WTC11 (cell line): Measurements from ENCODE around the gene ZNF521. TPM values are rescaled to one million over a fixed set of nuclear protein-coding genes. Genes with fewer than 3 reads are reported as not detected.

ENCODE experiments used
- ATAC-seq: fragments of 200-7000 bp; cut with Tn5 transposase; 2 replicates; pipeline ENCODE4 v1.10.0; 2021; ENCODE audit warnings: mild to moderate bottlenecking, moderate library complexity
- CTCF ChIA-PET: fragments of 300-600 bp; sonication (Branson Sonifier 250); formaldehyde crosslinking; loops from one replicate; lab custom pipeline; 2021; ENCODE audit warnings: antibody characterized with exemption; lab: Charles Lee
- POLR2A ChIA-PET: fragments of 350-600 bp; sonication (Branson Sonifier 250); formaldehyde crosslinking; loops from one replicate; lab custom pipeline; 2021; ENCODE audit warnings: antibody characterized with exemption; lab: Charles Lee
- DNase-seq: peaks from one replicate; pipeline ENCODE4 v3.0.0; 2021; ENCODE audit warnings: low spot score
- H3K27ac Mint-ChIP-seq: 2 replicates; pipeline ENCODE4 v1.8.0; 2021; ENCODE audit warnings: mixed read lengths
- H3K27me3 Mint-ChIP-seq: 2 replicates; pipeline ENCODE4 v1.8.0; 2021; ENCODE audit warnings: low read depth, mild to moderate bottlenecking, moderate library complexity, mixed read lengths
- H3K36me3 Mint-ChIP-seq: 2 replicates; pipeline ENCODE4 v1.8.0; 2021; ENCODE audit warnings: mixed read lengths
- H3K4me1 Mint-ChIP-seq: 2 replicates; pipeline ENCODE4 v1.8.0; 2022; ENCODE audit warnings: mixed read lengths
- H3K4me3 Mint-ChIP-seq: 2 replicates; pipeline ENCODE4 v1.8.0; 2021; ENCODE audit warnings: mild to moderate bottlenecking, moderate library complexity, mixed read lengths
- H3K9me3 Mint-ChIP-seq: 2 replicates; pipeline ENCODE4 v1.8.0; 2021; ENCODE audit warnings: mixed read lengths
- ATF1 ChIP-seq: sonication (generic); formaldehyde crosslinking; IDR thresholded peaks from 2 replicates; pipeline ENCODE4 v1.8.1; 2023; ENCODE audit warnings: mild to moderate bottlenecking, moderate library complexity, missing genetic modification reagents
- ELF4 ChIP-seq: sonication (generic); formaldehyde crosslinking; IDR thresholded peaks from 2 replicates; pipeline ENCODE4 v1.8.1; 2022; ENCODE audit warnings: low read depth, mild to moderate bottlenecking, moderate library complexity, missing genetic modification reagents
- ESRRA ChIP-seq: sonication (generic); formaldehyde crosslinking; IDR thresholded peaks from 2 replicates; pipeline ENCODE4 v1.8.1; 2022; ENCODE audit warnings: mild to moderate bottlenecking, missing genetic modification reagents, borderline replicate concordance
- HMGA2 ChIP-seq: fragments of 250-450 bp; sonication (Bioruptor Pico); IDR thresholded peaks from 2 replicates; pipeline ENCODE4 v1.4.0; 2021; ENCODE audit warnings: mild to moderate bottlenecking, moderate library complexity
- IRF2 ChIP-seq: sonication (generic); formaldehyde crosslinking; IDR thresholded peaks from 2 replicates; pipeline ENCODE4 v1.8.0; 2022; ENCODE audit warnings: low read depth, missing genetic modification reagents, borderline replicate concordance
- OVOL2 ChIP-seq: fragments of 250-450 bp; sonication (Bioruptor Pico); IDR thresholded peaks from 2 replicates; pipeline ENCODE4 v1.9.0; 2021; ENCODE audit warnings: mild to moderate bottlenecking, borderline replicate concordance
- ZNF121 ChIP-seq: sonication (generic); formaldehyde crosslinking; IDR thresholded peaks from 2 replicates; pipeline ENCODE4 v1.8.0; 2023; ENCODE audit warnings: missing genetic modification reagents
- ZNF396 ChIP-seq: fragments of 250-450 bp; sonication (Bioruptor Pico); IDR thresholded peaks from 2 replicates; pipeline ENCODE4 v1.8.0; 2021; ENCODE audit warnings: mild to moderate bottlenecking, moderate library complexity, borderline replicate concordance
- ZNF423 ChIP-seq: fragments of 250-450 bp; sonication (Bioruptor Pico); IDR thresholded peaks from 2 replicates; pipeline ENCODE4 v2.1.2; 2022; ENCODE audit warnings: mild to moderate bottlenecking, moderate library complexity
- ZNF671 ChIP-seq: fragments of 250-450 bp; sonication (Bioruptor Pico); IDR thresholded peaks from 2 replicates; pipeline ENCODE4 v1.8.0; 2021; ENCODE audit warnings: mild to moderate bottlenecking
- total RNA-seq: library from RNA; stranded (reverse); gene quantifications from 3 replicates; pipeline ENCODE4 v1.2.3, GENCODE V29; 2021
- TF ChIP-seq, protein P1 (sequence below): sonication (generic); formaldehyde crosslinking; conservative IDR thresholded peaks from 2 replicates; pipeline ENCODE4 v1.8.1; 2022; ENCODE audit warnings: mild to moderate bottlenecking, missing genetic modification reagents
- TF ChIP-seq, protein P2 (sequence below): sonication (generic); formaldehyde crosslinking; IDR thresholded peaks from 2 replicates; pipeline ENCODE4 v1.8.0; 2022; ENCODE audit warnings: mild to moderate bottlenecking, missing genetic modification reagents
- TF ChIP-seq, protein P3 (sequence below): sonication (generic); formaldehyde crosslinking; IDR thresholded peaks from 2 replicates; pipeline ENCODE4 v1.8.0; 2022; ENCODE audit warnings: missing genetic modification reagents
- TF ChIP-seq, protein P4 (sequence below): sonication (generic); formaldehyde crosslinking; IDR thresholded peaks from 2 replicates; pipeline ENCODE4 v1.8.1; 2022; ENCODE audit warnings: low read depth, mild to moderate bottlenecking, moderate library complexity, missing genetic modification reagents, borderline replicate concordance
- TF ChIP-seq, protein P5 (sequence below): sonication (generic); formaldehyde crosslinking; IDR thresholded peaks from 2 replicates; pipeline ENCODE4 v1.8.1; 2023; ENCODE audit warnings: mild to moderate bottlenecking, missing genetic modification reagents, moderate library complexity
- TF ChIP-seq, protein P6 (sequence below): sonication (generic); formaldehyde crosslinking; IDR thresholded peaks from 2 replicates; pipeline ENCODE4 v1.8.1; 2023; ENCODE audit warnings: mild to moderate bottlenecking, missing genetic modification reagents
- TF ChIP-seq, protein P7 (sequence below): sonication (generic); formaldehyde crosslinking; IDR thresholded peaks from 2 replicates; pipeline ENCODE4 v1.8.0; 2022; ENCODE audit warnings: mild to moderate bottlenecking, missing genetic modification reagents
- TF ChIP-seq, protein P8 (sequence below): fragments of 250-450 bp; sonication (Bioruptor Pico); IDR thresholded peaks from 2 replicates; pipeline ENCODE4 v2.1.2; 2022; ENCODE audit warnings: mild to moderate bottlenecking, moderate library complexity

ZNF521 gene
- total RNA-seq, 1 experiment from 2014 or later = 15.3 TPM

DNA sequence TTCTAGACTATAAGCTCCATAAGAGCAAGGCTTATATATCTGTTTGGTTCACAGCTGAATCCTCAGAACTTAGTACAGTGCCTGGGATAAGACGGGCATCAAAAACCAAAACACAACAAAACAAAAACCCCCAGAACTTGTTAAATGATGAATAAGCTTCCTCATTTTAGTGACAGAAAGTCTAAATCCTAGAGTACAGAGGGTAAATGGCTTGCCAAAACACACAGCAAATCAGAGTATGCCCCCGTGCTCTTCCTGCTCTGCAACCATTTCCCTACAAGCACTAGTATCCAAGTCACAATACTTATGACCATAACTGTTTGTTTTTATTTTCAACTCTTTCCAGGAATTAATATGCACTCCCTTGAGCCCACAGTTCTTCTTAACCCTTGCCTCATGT is 10.1 kb downstream of the ZNF521 start (continued):
- no peak for TF ChIP-seq ZNF121 (CRISPR knock-in tag)

DNA sequence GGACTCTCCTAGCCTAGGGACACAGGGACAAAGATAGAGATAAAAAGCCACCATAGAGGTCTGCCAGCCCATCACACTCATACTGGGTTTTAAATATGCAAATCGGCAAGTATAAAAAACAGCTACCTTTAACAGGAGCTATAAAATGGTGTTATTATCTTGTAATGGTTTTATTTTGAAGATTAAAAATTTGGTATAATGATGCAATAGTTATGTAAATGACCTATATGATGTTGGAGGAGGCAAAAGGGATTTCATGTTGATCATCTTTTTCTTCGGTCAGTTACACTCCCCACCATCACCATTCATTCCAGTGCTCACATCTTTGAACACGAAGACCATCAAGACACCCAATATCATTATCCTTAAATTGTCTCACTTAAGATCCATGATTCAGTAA is 11.2 kb downstream of the ZNF521 start:
- peaks cover 13% of the 10 kb centered on the region for H3K4me1 Mint-ChIP-seq
- peaks cover 4% of the 10 kb centered on the region; the same call in 1 of the 2 replicates for H3K9me3 Mint-ChIP-seq
- ChIA-PET CTCF (no interaction called here), POLR2A (no interaction called here)
- H3K4me3 Mint-ChIP-seq = no peak overlapping the region
- no peaks in the 10 kb centered on the region for H3K36me3 Mint-ChIP-seq
- no peaks in the 10 kb centered on the region for H3K27me3 Mint-ChIP-seq
- H3K27ac Mint-ChIP-seq = no peak overlapping the region
- DNase-seq = no peak
- no peak for ATAC-seq
- TF ChIP-seq ATF1 (CRISPR knock-in tag) = no peak

DNA sequence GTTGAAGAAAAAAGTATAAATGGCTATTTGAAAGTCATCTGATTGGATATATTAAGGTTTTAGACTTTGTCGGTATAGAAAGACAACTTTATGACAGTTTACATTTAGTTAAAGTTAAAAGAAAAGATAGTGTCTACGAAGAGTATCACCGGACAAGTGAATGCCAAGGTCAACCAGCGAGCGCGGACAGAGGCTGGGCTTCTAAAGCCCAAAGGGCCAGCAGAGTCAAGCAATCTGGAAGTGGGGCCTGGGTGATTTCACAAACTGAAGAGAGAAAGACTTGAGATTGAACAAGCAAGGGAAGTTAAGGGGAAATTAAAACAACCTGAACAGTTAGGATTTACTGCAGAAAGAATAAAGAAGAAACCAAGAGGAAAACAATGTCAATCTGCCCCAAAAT is 16.3 kb downstream of the ZNF521 start:
- TF ChIP-seq OVOL2 (no peak), ZNF423 (no peak), ZNF671 (no peak), ELF4 (CRISPR knock-in tag) (no peak), IRF2 (CRISPR knock-in tag) (no peak), HMGA2 (no peak), ZNF396 (CRISPR knock-in tag) (no peak), ESRRA (CRISPR knock-in tag) (no peak)
- TF ChIP-seq, protein P1, sequence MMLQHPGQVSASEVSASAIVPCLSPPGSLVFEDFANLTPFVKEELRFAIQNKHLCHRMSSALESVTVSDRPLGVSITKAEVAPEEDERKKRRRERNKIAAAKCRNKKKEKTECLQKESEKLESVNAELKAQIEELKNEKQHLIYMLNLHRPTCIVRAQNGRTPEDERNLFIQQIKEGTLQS = no peak
- TF ChIP-seq, protein P2, sequence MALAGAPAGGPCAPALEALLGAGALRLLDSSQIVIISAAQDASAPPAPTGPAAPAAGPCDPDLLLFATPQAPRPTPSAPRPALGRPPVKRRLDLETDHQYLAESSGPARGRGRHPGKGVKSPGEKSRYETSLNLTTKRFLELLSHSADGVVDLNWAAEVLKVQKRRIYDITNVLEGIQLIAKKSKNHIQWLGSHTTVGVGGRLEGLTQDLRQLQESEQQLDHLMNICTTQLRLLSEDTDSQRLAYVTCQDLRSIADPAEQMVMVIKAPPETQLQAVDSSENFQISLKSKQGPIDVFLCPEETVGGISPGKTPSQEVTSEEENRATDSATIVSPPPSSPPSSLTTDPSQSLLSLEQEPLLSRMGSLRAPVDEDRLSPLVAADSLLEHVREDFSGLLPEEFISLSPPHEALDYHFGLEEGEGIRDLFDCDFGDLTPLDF = no peak
- TF ChIP-seq, protein P3, sequence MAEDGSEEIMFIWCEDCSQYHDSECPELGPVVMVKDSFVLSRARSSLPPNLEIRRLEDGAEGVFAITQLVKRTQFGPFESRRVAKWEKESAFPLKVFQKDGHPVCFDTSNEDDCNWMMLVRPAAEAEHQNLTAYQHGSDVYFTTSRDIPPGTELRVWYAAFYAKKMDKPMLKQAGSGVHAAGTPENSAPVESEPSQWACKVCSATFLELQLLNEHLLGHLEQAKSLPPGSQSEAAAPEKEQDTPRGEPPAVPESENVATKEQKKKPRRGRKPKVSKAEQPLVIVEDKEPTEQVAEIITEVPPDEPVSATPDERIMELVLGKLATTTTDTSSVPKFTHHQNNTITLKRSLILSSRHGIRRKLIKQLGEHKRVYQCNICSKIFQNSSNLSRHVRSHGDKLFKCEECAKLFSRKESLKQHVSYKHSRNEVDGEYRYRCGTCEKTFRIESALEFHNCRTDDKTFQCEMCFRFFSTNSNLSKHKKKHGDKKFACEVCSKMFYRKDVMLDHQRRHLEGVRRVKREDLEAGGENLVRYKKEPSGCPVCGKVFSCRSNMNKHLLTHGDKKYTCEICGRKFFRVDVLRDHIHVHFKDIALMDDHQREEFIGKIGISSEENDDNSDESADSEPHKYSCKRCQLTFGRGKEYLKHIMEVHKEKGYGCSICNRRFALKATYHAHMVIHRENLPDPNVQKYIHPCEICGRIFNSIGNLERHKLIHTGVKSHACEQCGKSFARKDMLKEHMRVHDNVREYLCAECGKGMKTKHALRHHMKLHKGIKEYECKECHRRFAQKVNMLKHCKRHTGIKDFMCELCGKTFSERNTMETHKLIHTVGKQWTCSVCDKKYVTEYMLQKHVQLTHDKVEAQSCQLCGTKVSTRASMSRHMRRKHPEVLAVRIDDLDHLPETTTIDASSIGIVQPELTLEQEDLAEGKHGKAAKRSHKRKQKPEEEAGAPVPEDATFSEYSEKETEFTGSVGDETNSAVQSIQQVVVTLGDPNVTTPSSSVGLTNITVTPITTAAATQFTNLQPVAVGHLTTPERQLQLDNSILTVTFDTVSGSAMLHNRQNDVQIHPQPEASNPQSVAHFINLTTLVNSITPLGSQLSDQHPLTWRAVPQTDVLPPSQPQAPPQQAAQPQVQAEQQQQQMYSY (CRISPR knock-in tag) = no peak
- TF ChIP-seq, protein P4, sequence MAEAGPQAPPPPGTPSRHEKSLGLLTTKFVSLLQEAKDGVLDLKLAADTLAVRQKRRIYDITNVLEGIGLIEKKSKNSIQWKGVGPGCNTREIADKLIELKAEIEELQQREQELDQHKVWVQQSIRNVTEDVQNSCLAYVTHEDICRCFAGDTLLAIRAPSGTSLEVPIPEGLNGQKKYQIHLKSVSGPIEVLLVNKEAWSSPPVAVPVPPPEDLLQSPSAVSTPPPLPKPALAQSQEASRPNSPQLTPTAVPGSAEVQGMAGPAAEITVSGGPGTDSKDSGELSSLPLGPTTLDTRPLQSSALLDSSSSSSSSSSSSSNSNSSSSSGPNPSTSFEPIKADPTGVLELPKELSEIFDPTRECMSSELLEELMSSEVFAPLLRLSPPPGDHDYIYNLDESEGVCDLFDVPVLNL = no peak
- TF ChIP-seq, protein P5, sequence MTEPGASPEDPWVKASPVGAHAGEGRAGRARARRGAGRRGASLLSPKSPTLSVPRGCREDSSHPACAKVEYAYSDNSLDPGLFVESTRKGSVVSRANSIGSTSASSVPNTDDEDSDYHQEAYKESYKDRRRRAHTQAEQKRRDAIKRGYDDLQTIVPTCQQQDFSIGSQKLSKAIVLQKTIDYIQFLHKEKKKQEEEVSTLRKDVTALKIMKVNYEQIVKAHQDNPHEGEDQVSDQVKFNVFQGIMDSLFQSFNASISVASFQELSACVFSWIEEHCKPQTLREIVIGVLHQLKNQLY (CRISPR knock-in tag) = no peak
- TF ChIP-seq, protein P6, sequence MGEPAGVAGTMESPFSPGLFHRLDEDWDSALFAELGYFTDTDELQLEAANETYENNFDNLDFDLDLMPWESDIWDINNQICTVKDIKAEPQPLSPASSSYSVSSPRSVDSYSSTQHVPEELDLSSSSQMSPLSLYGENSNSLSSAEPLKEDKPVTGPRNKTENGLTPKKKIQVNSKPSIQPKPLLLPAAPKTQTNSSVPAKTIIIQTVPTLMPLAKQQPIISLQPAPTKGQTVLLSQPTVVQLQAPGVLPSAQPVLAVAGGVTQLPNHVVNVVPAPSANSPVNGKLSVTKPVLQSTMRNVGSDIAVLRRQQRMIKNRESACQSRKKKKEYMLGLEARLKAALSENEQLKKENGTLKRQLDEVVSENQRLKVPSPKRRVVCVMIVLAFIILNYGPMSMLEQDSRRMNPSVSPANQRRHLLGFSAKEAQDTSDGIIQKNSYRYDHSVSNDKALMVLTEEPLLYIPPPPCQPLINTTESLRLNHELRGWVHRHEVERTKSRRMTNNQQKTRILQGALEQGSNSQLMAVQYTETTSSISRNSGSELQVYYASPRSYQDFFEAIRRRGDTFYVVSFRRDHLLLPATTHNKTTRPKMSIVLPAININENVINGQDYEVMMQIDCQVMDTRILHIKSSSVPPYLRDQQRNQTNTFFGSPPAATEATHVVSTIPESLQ (CRISPR knock-in tag) = no peak
- TF ChIP-seq, protein P7, sequence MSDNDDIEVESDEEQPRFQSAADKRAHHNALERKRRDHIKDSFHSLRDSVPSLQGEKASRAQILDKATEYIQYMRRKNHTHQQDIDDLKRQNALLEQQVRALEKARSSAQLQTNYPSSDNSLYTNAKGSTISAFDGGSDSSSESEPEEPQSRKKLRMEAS (CRISPR knock-in tag) = no peak
- TF ChIP-seq, protein P8, sequence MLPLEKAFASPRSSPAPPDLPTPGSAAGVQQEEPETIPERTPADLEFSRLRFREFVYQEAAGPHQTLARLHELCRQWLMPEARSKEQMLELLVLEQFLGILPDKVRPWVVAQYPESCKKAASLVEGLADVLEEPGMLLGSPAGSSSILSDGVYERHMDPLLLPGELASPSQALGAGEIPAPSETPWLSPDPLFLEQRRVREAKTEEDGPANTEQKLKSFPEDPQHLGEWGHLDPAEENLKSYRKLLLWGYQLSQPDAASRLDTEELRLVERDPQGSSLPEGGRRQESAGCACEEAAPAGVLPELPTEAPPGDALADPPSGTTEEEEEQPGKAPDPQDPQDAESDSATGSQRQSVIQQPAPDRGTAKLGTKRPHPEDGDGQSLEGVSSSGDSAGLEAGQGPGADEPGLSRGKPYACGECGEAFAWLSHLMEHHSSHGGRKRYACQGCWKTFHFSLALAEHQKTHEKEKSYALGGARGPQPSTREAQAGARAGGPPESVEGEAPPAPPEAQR (CRISPR knock-in tag) = no peak
- Mint-ChIP-seq H3K36me3 (no peaks in the 10 kb centered on the region), H3K27me3 (no peaks in the 10 kb centered on the region), H3K4me1 (peaks cover 9% of the 10 kb centered on the region), H3K4me3 (no peak overlapping the region), H3K9me3 (no peaks in the 10 kb centered on the region), H3K27ac (no peak overlapping the region)
- ChIA-PET CTCF (no interaction called here), POLR2A (no interaction called here)
- ATAC-seq (no peak), DNase-seq (no peak)
